ENCODE measurements around the gene KCNIP1. TPM values are rescaled to one million over a fixed set of nuclear protein-coding genes. Genes with fewer than 3 reads are reported as not detected.

The KCNIP1 gene
- total RNA-seq, 1 donor from 2014 or later, result 12.6 TPM

GRCh38 chr5:170638454-170639220, 134.8 kb downstream of the KCNIP1 start:
- Mint-ChIP-seq H3K27ac (ENCODE audit: unreplicated experiment) (no peak overlapping the region), H3K4me1 (ENCODE audit: unreplicated experiment) (peaks cover 11% of the 10 kb centered on the region), H3K27me3 (ENCODE audit: unreplicated experiment) (no peaks in the 10 kb centered on the region), H3K9me3 (ENCODE audit: unreplicated experiment) (no peaks in the 10 kb centered on the region), H3K36me3 (ENCODE audit: unreplicated experiment) (no peaks in the 10 kb centered on the region), H3K4me3 (ENCODE audit: unreplicated experiment) (no peak overlapping the region)
- DNase-seq (ENCODE audit: extremely low spot score, unreplicated experiment), result peak; percentile 91
- TF ChIP-seq CTCF (IDR thresholded peaks at IDR 0.05), result peak; percentile 84

- H3K27me3 Mint-ChIP-seq (ENCODE audit: unreplicated experiment), result peaks cover 3% of the 10 kb centered on the region
- H3K9me3 Mint-ChIP-seq (ENCODE audit: unreplicated experiment), result no peaks in the 10 kb centered on the region
- peaks cover 4% of the 10 kb centered on the region for H3K4me1 Mint-ChIP-seq (ENCODE audit: unreplicated experiment)
- no peak for TF ChIP-seq CTCF (IDR thresholded peaks at IDR 0.05)
- H3K36me3 Mint-ChIP-seq (ENCODE audit: unreplicated experiment), result no peaks in the 10 kb centered on the region
- H3K27ac Mint-ChIP-seq (ENCODE audit: unreplicated experiment), result no peak overlapping the region
- H3K4me3 Mint-ChIP-seq (ENCODE audit: unreplicated experiment), result no peak overlapping the region
- DNase-seq (ENCODE audit: extremely low spot score, unreplicated experiment), result no peak
These were observed 135.6 kb downstream of the KCNIP1 start for GRCh38 chr5:170639221-170639925.

- Mint-ChIP-seq H3K27me3 (ENCODE audit: unreplicated experiment) (peaks cover 14% of the 10 kb centered on the region), H3K36me3 (ENCODE audit: unreplicated experiment) (no peaks in the 10 kb centered on the region), H3K4me1 (ENCODE audit: unreplicated experiment) (peaks cover 2% of the 10 kb centered on the region), H3K27ac (ENCODE audit: unreplicated experiment) (no peak overlapping the region), H3K9me3 (ENCODE audit: unreplicated experiment) (no peaks in the 10 kb centered on the region), H3K4me3 (ENCODE audit: unreplicated experiment) (no peak overlapping the region)
- TF ChIP-seq CTCF (IDR thresholded peaks at IDR 0.05), result no peak
- no peak for DNase-seq (ENCODE audit: extremely low spot score, unreplicated experiment)
These were observed 137.1 kb downstream of the KCNIP1 start for GRCh38 chr5:170640731-170641588.

GRCh38 chr5:170641589-170642031, 137.8 kb downstream of the KCNIP1 start:
- no peak for DNase-seq (ENCODE audit: extremely low spot score, unreplicated experiment)
- Mint-ChIP-seq H3K36me3 (ENCODE audit: unreplicated experiment) (no peaks in the 10 kb centered on the region), H3K27ac (ENCODE audit: unreplicated experiment) (no peak overlapping the region), H3K4me1 (ENCODE audit: unreplicated experiment) (peaks cover 2% of the 10 kb centered on the region), H3K27me3 (ENCODE audit: unreplicated experiment) (peaks cover 20% of the 10 kb centered on the region), H3K4me3 (ENCODE audit: unreplicated experiment) (no peak overlapping the region), H3K9me3 (ENCODE audit: unreplicated experiment) (no peaks in the 10 kb centered on the region)
- TF ChIP-seq CTCF (IDR thresholded peaks at IDR 0.05), result no peak

Data from osteocyte (in vitro differentiated cells).